IMR-90 (cell line): ENCODE measurements around the gene TMC8.
"Not testable (repeated sequence)": the region's sequence is repeated elsewhere in the genome, so short reads cannot be mapped to it uniquely, and the experiment has no call there.

Experiments used
- BHLHE40 ChIP-seq: fragments of 150-350 bp; IDR thresholded peaks from 2 replicates; pipeline ENCODE4 v1.6.1; 2016; ENCODE audit warnings: mild to moderate bottlenecking, low read depth, low read length
- CEBPB ChIP-seq: IDR thresholded peaks from 2 replicates; pipeline ENCODE4 v1.6.1; 2012; ENCODE audit warnings: low read depth, low read length, improper control_type of control experiment
- CHD1 ChIP-seq: IDR thresholded peaks from 2 replicates; pipeline ENCODE4 v1.6.1; 2012; ENCODE audit warnings: low read depth, low read length, improper control_type of control experiment
- CTCF ChIP-seq: conservative IDR thresholded peaks from 2 replicates; pipeline ENCODE4 v1.5.1; 2012; ENCODE audit warnings: mild to moderate bottlenecking, low read depth, low read length, improper control_type of control experiment
- ELK1 ChIP-seq: fragments of 150-350 bp; IDR thresholded peaks from 2 replicates; pipeline ENCODE4 v1.6.1; 2016; ENCODE audit warnings: low read depth, mild to moderate bottlenecking, low read length, moderate library complexity, borderline replicate concordance
- FOS ChIP-seq: fragments of 150-350 bp; IDR thresholded peaks from 2 replicates; pipeline ENCODE4 v1.6.1; 2016; ENCODE audit warnings: low read depth, low read length
- MAZ ChIP-seq: IDR thresholded peaks from 2 replicates; pipeline ENCODE4 v1.6.1; 2012; ENCODE audit warnings: low read depth, mild to moderate bottlenecking, low read length, improper control_type of control experiment, moderate library complexity, borderline replicate concordance
- NFE2L2 ChIP-seq: fragments of 150-350 bp; IDR thresholded peaks from 2 replicates; pipeline ENCODE4 v1.6.1; 2016; ENCODE audit warnings: low read depth, mild to moderate bottlenecking, low read length
- POLR2A ChIP-seq: IDR thresholded peaks from 2 replicates; pipeline ENCODE4 v1.6.1; 2012; ENCODE audit warnings: mild to moderate bottlenecking, low read depth, low read length
- RAD21 ChIP-seq: IDR thresholded peaks from 2 replicates; pipeline ENCODE4 v1.6.1; 2012; ENCODE audit warnings: low read length, improper control_type of control experiment
- RCOR1 ChIP-seq: IDR thresholded peaks from 2 replicates; pipeline ENCODE4 v1.6.1; 2012; ENCODE audit warnings: mild to moderate bottlenecking, low read length, improper control_type of control experiment; ENCODE audit not compliant: insufficient replicate concordance
- RFX5 ChIP-seq: IDR thresholded peaks from 2 replicates; pipeline ENCODE4 v1.8.0; 2012; ENCODE audit warnings: low read depth, mild to moderate bottlenecking, low read length, moderate library complexity
- SMC3 ChIP-seq: fragments of 150-350 bp; IDR thresholded peaks from 2 replicates; pipeline ENCODE4 v1.6.1; 2016; ENCODE audit warnings: low read depth, mild to moderate bottlenecking, antibody characterized with exemption, low read length, moderate library complexity
- USF2 ChIP-seq: fragments of 150-350 bp; IDR thresholded peaks from 2 replicates; pipeline ENCODE4 v1.6.1; 2017; ENCODE audit warnings: mild to moderate bottlenecking, antibody characterized with exemption, low read length, low read depth

GRCh38 chr17:78171591-78172248 is 41.1 kb downstream of the TMC8 start:
- not testable (repeated sequence) for TF ChIP-seq BHLHE40, RCOR1, CTCF, RFX5, POLR2A, RAD21, SMC3, NFE2L2, MAZ, USF2, FOS, CHD1, CEBPB, ELK1
